Measurements from ENCODE around the gene ANKRD6.

Gene ANKRD6

GRCh38 chr6:89471287-89471867 lies 38.4 kb downstream of the ANKRD6 start:
- DNase-seq (ENCODE audit: low spot score) = no peak

- DNase-seq (ENCODE audit: low spot score) = no peak
Observed at GRCh38 chr6:89475101-89475500, 42.1 kb downstream of the ANKRD6 start.

DNA sequence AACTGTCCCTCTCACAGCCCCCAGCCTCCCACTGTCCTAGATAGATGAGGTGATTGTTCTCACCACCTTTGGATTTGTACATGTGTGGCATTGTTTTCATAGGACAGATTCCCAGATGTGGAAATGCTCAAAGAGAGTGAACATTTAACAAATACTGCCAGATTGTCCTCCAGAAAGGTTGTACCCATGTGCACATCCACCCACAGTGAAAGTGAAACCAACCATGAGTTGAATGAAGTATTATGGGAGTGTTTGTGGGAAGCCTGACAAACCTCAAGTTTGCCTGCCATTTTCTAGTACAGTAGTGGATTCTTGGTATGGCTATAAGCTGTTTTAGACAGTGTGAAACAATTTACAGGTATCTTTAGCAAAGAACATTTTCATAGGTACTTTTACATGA lies 42.7 kb downstream of the ANKRD6 start:
- DNase-seq (ENCODE audit: low spot score) = no peak

GRCh38 chr6:89479897-89480296 lies 46.9 kb downstream of the ANKRD6 start:
- no peak for DNase-seq (ENCODE audit: low spot score)

GRCh38 chr6:89481695-89482094 lies 48.7 kb downstream of the ANKRD6 start:
- no peak for DNase-seq (ENCODE audit: low spot score)

DNA sequence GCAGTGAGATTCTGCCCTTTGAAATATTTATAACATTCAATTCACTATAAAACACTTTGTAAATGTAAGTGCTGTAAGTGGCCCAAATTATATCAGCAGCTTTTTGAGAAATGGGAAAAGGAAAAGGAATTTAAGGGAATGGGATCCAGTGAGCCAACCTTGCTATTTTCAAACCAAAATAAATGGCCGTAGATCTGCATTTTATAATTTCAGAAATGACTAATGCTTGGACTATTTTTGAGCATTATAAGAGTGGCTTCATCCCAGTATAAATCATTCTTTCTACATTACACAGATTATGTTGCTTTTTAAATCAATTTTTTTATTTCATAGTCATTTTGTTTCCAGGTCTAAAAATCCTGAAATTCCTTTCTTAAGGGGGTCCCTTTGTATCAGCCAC lies 49.2 kb downstream of the ANKRD6 start:
- peak; percentile 31 for DNase-seq (ENCODE audit: low spot score)

GRCh38 chr6:89483111-89483720 lies 50.3 kb downstream of the ANKRD6 start:
- peak; percentile 22 for DNase-seq (ENCODE audit: low spot score)

DNA sequence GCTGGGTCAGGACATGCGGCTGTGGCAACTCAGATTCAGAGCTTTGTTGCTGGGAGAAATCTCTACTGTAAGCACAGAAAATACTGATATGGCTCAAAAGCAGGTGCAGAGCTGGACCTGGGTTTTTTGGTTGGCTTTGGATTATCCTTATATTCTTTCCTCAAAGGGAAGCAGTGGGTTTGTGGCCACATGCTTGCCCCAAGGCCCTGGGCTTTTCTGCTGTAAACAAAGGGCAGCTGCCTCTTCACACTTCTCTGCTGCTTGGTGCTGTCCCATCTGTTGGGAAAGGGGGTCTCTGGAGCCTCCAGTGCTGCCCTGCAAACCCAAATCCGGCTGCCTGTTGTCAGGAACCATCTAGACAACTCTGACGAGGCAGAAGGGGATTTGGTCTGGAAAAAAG lies 52.4 kb downstream of the ANKRD6 start:
- DNase-seq (ENCODE audit: low spot score) = no peak

GRCh38 chr6:89487864-89488263 lies 54.9 kb downstream of the ANKRD6 start:
- no peak for DNase-seq (ENCODE audit: low spot score)

DNA sequence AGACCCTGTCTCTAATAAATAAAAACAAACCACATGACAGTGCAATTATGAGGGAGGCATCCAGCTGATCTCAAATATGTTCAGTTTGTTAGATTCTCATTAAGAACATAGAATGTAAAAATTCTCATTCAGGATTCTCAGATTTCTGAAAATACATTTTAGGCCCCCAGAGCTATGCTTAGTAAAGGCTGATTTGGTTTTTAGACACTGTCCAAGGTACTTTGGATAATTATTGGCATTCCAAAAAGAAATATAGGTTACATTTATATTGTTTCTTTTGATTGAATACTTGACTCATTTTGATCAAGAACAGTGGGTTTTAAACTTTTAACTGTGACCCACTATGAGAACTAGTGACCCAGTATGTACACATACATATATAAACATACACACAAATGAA lies 55.5 kb downstream of the ANKRD6 start:
- no peak for DNase-seq (ENCODE audit: low spot score)

- no peak for DNase-seq (ENCODE audit: low spot score)
Observed at GRCh38 chr6:89489078-89489477, 56.1 kb downstream of the ANKRD6 start.

DNA sequence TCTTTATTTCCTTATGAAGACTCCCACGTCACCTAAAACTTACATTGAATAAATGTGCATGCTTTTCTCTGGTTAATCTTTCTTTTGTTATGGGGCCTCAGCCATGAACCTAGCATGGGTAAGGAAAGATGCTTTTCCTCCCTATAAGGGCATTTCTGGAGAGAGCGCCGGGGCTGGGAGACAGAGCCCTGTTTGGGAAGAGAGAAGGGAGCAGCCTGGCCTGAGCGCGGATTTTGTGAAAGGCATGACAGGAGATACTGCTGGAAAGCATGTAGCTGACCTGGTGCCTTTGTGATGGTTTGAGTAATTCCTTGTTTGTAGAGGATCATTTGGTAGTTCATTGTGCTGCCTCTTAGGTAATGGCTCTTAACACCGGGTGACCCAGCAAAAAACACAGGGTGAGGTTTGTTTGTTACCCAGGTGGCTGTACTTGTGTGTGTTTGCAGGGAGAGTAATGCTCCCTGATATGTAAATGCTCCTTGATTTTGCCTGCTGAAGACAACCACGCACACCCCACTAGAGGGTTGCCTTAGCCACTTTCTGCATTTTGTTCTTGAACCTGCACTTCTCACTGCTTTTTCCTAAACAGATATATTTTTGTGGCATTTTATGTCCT lies 59.2 kb downstream of the ANKRD6 start:
- no peak for DNase-seq (ENCODE audit: low spot score)

DNA sequence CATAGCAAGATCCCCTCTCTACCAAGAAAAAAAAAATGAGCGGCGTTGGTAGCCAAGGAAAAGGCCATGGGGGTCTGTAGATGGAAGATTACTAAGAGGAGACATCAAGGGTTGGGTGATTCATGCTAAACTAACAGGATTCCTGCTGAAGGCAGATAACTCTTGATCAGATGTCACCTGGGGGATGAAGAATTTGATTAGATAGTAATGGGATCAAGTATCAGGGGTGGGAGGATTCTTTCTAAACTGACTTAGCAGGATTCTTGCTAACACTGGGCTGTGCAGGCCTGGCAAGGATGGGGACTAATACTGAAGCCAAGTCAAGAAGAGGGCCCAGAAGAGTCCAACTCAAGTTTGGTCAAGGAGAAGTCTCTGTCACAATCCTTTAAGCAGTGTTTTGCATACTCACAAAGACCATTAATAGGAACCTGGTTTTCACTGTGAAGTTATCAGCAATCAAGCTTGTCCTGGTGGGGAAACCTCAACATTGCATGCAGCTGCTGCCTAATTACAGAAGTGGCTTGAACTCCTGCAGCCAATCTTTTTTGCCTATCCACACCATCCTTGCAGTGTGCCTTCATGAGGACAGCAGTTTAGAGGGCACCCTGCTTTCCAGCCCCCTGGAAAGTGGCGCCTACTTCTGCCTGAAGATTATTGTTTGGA lies 61.3 kb downstream of the ANKRD6 start:
- no peak for DNase-seq (ENCODE audit: low spot score)

GRCh38 chr6:89495961-89496535 lies 63.1 kb downstream of the ANKRD6 start:
- DNase-seq (ENCODE audit: low spot score) = no peak

GRCh38 chr6:89500611-89501010 lies 67.7 kb downstream of the ANKRD6 start:
- DNase-seq (ENCODE audit: low spot score) = no peak

DNA sequence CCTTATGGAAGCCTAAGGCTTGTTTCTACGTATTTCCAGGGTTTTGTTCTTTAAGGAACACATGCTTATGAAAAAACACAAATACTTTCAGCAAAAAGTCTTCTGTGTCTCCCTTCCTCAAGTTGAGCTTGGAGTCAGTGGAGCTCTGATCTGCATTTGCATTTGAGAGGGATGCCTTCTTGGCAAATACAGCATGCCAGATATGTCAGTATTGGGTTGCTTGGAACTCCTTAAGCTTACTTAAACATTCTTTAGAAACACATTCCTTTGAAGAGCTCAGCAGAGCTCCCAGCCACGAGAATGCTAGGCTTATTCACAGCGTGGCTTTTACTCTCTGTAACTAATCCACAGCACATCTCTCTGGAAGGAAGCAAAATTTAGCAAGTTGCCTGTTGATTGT lies 68.3 kb downstream of the ANKRD6 start:
- no peak for DNase-seq (ENCODE audit: low spot score)

GRCh38 chr6:89501753-89502152 lies 68.8 kb downstream of the ANKRD6 start:
- DNase-seq (ENCODE audit: low spot score) = no peak

DNA sequence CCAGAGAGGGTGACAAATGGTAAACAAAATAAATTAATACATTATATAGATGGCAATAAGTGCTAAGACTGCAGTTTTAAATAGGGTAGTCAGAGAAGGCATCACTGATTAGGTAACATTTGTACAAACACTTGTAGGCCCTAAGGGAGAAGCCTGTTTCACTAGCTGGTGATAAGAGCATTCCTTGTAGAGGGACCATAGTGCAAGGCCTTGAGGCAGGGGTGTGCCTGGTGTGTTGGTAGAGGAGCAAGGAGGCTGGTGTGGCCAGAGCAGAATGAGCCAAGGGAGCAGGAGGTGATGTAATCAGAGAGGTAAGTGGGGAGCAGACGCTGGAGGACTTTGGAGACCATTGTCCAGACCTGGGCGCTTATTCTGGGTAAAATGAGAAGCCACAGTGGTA lies 70.7 kb downstream of the ANKRD6 start:
- no peak for DNase-seq (ENCODE audit: low spot score)

DNA sequence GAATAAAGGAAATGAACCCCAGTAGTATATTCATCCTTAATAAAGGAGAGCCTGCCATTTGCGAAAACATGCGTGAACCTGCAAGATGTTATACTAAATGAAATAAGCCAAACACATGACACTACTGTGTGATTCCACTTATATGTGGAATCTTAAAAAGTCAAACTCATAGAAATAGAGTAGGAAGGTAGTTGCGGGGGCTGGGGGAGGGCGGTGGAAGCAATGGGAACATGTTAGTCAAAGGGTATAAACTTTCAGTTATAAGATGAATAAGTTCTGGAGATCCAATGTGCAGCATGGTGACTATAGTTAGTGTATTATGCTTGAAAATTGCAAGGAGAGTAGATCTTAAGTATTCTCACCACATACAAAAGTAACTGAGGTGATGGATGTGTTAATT lies 72.9 kb downstream of the ANKRD6 start:
- DNase-seq (ENCODE audit: low spot score) = no peak

GRCh38 chr6:89506716-89507617 lies 74.0 kb downstream of the ANKRD6 start:
- no peak for DNase-seq (ENCODE audit: low spot score)

DNA sequence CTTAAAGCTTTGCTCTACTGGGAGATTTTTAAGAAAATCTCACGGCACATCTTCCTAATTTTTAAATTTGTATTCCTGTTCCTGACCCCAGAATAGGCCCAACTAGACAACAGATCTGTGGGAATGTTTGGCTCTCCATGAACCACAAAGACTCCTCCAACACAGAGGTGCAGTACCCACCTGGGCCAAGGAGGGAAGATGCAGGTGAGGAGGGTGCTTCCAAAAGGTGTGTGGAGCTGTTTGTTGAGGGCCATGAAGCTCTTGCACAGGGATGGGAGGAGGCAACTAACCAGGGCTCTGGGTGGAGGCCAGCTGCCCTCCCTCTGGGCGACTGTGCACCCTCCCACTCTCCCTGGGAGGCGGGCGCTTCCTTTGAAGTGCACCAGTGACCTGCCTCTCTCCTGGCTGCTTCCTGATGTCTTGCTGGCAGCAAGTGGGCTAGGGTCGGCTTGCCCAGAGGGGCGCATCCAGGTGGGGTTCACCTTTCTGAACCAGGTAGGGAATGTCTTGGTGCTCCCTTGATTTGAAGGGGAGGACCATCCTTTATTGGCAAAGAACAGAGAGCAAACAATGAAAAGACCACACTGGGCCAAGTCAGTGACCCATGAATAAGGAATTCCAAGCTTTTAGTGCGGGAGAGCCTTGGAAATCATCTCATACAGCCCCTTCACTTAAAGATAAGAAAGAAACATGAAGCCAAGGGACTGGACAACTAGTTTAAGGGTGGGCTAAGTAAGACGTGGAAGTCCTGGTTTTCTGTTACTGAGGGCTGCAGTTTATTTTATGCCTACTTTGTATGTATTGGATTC lies 76.0 kb downstream of the ANKRD6 start:
- DNase-seq (ENCODE audit: low spot score) = no peak
